Measurements from ENCODE around the gene LYL1.

Gene LYL1

GRCh38 chr19:13115936-13116281 lies 13.3 kb upstream of the LYL1 start:
- DNase-seq (ENCODE audit: low read depth) = peak; percentile 27

GRCh38 chr19:13112555-13112954 lies 9.9 kb upstream of the LYL1 start:
- TF ChIP-seq CTCF (conservative IDR thresholded peaks at IDR 0.05; ENCODE audit: control insufficient read depth, insufficient read depth, low read depth, low read length) = no peak
- no peak for DNase-seq (ENCODE audit: low read depth)
- no peak overlapping the region for H3K4me3 ChIP-seq (ENCODE audit: control insufficient read depth, low read depth, low read length)

More at GRCh38 chr19:13115936-13116281, 13.3 kb upstream of the LYL1 start:
- H3K4me3 ChIP-seq (ENCODE audit: control insufficient read depth, low read depth, low read length) = peak overlapping the region; percentile 98
- TF ChIP-seq CTCF (conservative IDR thresholded peaks at IDR 0.05; ENCODE audit: control insufficient read depth, insufficient read depth, low read depth, low read length) = no peak

- TF ChIP-seq CTCF (conservative IDR thresholded peaks at IDR 0.05; ENCODE audit: control insufficient read depth, insufficient read depth, low read depth, low read length) = no peak
- H3K4me3 ChIP-seq (ENCODE audit: control insufficient read depth, low read depth, low read length) = no peak overlapping the region
- DNase-seq (ENCODE audit: low read depth) = no peak
Measured at GRCh38 chr19:13110099-13110610, 7.5 kb upstream of the LYL1 start.

- DNase-seq (ENCODE audit: low read depth) = no peak
- H3K4me3 ChIP-seq (ENCODE audit: control insufficient read depth, low read depth, low read length) = no peak overlapping the region
- TF ChIP-seq CTCF (conservative IDR thresholded peaks at IDR 0.05; ENCODE audit: control insufficient read depth, insufficient read depth, low read depth, low read length) = no peak
Measured at GRCh38 chr19:13109361-13110098, 6.9 kb upstream of the LYL1 start.

- H3K4me3 ChIP-seq (ENCODE audit: control insufficient read depth, low read depth, low read length) = no peak overlapping the region
- TF ChIP-seq CTCF (conservative IDR thresholded peaks at IDR 0.05; ENCODE audit: control insufficient read depth, insufficient read depth, low read depth, low read length) = no peak
- no peak for DNase-seq (ENCODE audit: low read depth)
Measured at GRCh38 chr19:13104848-13105711, 2.4 kb upstream of the LYL1 start.

GRCh38 chr19:13104360-13104847 lies 1.7 kb upstream of the LYL1 start:
- DNase-seq (ENCODE audit: low read depth) = no peak
- peak; percentile 57 for TF ChIP-seq CTCF (conservative IDR thresholded peaks at IDR 0.05; ENCODE audit: control insufficient read depth, insufficient read depth, low read depth, low read length)
- H3K4me3 ChIP-seq (ENCODE audit: control insufficient read depth, low read depth, low read length) = no peak overlapping the region
